WERI-Rb-1 (cell line): ENCODE data around the gene ANKRD34B.
"Not testable (repeated sequence)": the region's sequence is repeated elsewhere in the genome, so short reads cannot be mapped to it uniquely, and the experiment has no call there.

ENCODE experiments used
- DNase-seq: peaks from one replicate; pipeline ENCODE4 v3.0.0-alpha.2; 2020
- H3K27ac ChIP-seq: fragments of 250-450 bp; sonication (Bioruptor Pico); 2 replicates; pipeline ENCODE4 v1.5.1; 2020; ENCODE audit warnings: mild to moderate bottlenecking, moderate library complexity
- H3K27me3 ChIP-seq: fragments of 250-450 bp; sonication (Bioruptor Pico); 2 replicates; pipeline ENCODE4 v1.5.1; 2021; ENCODE audit warnings: mild to moderate bottlenecking, low read depth, moderate library complexity; ENCODE audit not compliant: insufficient read depth, severe bottlenecking
- H3K36me3 ChIP-seq: fragments of 250-450 bp; sonication (Bioruptor Pico); 2 replicates; pipeline ENCODE4 v1.5.1; 2020; ENCODE audit warnings: mild to moderate bottlenecking, moderate library complexity
- H3K4me3 ChIP-seq: 2 replicates; pipeline ENCODE4 v1.5.1; 2011; ENCODE audit warnings: low read depth, mild to moderate bottlenecking, control low read depth, low read length
- H3K9me3 ChIP-seq: fragments of 250-450 bp; sonication (Bioruptor Pico); 2 replicates; pipeline ENCODE4 v1.5.1; 2021; ENCODE audit warnings: mild to moderate bottlenecking, moderate library complexity; ENCODE audit not compliant: severe bottlenecking
- CTCF ChIP-seq: IDR thresholded peaks from 2 replicates; pipeline ENCODE4 v1.5.1; 2011; ENCODE audit warnings: low read depth, mild to moderate bottlenecking, control low read depth, inconsistent platforms, low read length

ANKRD34B gene

DNA sequence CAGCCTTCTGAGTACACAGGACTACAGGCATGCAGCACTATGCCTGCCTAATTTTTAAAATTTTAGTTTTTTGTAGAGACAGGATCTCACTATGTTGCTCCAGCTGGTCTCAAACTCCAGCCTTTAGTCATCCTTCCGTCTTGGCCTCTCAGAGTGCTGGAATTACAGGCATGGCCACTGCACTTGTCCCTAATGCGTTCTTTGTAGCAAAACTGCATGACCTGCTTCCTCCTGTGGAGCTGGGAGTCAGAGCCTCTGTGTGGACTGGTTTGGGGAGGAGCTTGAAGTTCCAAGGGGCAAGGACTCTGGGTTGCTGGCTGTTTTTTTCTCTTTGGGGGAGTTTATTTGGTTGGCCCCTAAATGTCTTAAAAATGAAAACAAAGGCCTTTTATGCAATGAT, 22.7 kb upstream of the ANKRD34B start:
- Histone ChIP-seq H3K27ac (no peak overlapping the region), H3K4me3 (no peak overlapping the region), H3K36me3 (no peaks in the 10 kb centered on the region), H3K27me3 (no peaks in the 10 kb centered on the region), H3K9me3 (no peaks in the 10 kb centered on the region)
- no peak for DNase-seq
- no peak for TF ChIP-seq CTCF

DNA sequence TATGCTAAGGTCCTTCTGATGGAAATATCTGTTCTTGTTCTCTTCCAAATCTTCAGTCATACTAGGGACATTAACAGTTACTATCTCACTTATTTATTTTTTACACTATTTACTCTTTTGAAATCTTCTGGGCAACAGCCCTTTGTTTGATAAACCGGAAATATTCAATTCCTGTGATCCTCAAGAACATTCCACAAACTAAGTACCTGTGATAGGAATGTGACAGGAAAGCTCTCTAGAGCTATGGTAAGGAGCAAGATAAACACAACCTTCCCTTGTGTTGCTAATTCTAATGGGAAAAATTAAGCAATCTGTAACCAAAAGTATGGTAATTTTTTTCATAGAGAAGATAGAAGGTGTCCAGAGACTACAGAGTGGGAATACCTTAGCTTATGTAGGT, 22.0 kb upstream of the ANKRD34B start:
- DNase-seq = no peak
- Histone ChIP-seq H3K4me3 (no peak overlapping the region), H3K27me3 (no peaks in the 10 kb centered on the region), H3K36me3 (no peaks in the 10 kb centered on the region), H3K27ac (no peak overlapping the region), H3K9me3 (no peaks in the 10 kb centered on the region)
- TF ChIP-seq CTCF = no peak

DNA sequence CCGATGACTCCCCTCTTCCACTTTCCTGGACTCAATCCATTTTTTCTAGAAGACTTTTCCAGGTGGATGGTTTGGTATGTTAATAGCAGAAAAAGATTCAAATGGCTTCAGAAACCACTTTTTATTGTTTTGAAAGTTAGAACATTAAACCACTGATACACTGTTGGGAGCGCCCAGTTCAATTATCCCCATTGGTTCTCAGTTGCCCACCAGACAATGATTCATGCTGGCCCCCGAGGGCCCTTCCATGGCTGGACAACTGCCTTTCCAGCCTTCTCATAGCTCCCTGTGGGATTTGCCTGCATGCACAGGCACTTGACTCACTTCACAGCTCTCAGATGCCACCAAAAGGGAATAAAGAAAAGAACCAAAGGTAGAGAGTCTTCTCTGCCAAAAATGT, 21.3 kb upstream of the ANKRD34B start:
- no peaks in the 10 kb centered on the region for H3K27me3 ChIP-seq
- no peak overlapping the region for H3K27ac ChIP-seq
- H3K36me3 ChIP-seq = no peaks in the 10 kb centered on the region
- no peak overlapping the region for H3K4me3 ChIP-seq
- no peak for TF ChIP-seq CTCF
- no peak for DNase-seq
- H3K9me3 ChIP-seq = no peaks in the 10 kb centered on the region

DNA sequence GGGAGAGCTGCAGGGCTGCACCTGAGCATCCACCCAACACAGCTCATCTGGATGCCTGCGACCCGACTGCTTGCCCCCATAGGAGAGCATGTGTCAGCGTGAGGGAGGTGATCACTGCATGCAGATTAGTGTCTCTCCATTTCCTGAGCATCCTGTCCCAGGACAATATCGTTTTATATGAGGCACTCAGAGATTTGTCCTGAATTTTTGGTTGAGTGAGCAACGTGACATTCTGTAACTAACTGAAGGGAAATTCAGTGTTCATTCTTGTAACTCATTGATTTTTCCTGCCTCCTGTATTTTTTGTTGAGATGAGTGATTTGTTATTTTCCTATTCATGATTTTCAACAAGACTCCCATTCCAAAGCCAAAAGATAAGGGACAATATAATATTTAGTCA, 20.7 kb upstream of the ANKRD34B start:
- Histone ChIP-seq H3K36me3 (no peaks in the 10 kb centered on the region), H3K4me3 (no peak overlapping the region), H3K27ac (no peak overlapping the region), H3K27me3 (no peaks in the 10 kb centered on the region), H3K9me3 (no peaks in the 10 kb centered on the region)
- TF ChIP-seq CTCF = no peak
- no peak for DNase-seq

DNA sequence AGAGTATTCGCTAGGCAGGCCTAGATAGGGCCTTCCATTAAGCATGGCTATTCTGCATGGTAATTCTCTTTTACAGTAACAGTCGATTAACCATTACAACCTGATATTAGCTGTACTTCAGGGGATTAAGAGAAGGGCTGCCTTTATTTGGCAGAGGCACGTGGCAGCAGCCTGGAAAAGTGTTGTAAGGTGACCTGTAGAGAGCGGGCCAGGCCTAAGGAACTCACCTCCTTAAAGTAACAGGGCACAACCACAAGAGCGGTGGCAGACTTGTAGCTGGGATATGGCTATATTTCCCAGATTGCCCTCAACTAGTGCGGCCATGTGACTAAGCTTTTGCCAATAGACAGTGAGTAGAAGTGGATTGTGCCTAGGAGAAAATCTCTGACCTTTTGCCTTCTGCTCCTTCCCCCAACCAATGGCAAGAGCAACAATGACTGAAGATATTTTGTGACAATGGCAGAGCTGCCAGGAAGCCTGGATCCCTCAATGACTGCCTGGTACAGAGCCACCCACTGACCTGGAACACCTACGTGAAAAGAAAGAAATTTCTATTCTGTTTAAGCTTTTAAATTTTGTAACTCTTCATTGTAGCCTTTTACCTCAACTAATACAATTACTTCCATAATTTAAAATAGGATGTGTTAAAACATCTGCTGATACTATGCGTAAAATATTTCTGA, 18.9 kb upstream of the ANKRD34B start:
- Histone ChIP-seq H3K4me3 (no peak overlapping the region), H3K27ac (no peak overlapping the region), H3K27me3 (no peaks in the 10 kb centered on the region), H3K9me3 (no peaks in the 10 kb centered on the region), H3K36me3 (no peaks in the 10 kb centered on the region)
- no peak for DNase-seq
- no peak for TF ChIP-seq CTCF

- DNase-seq = no peak
- Histone ChIP-seq H3K4me3 (no peak overlapping the region), H3K36me3 (no peaks in the 10 kb centered on the region), H3K27me3 (no peaks in the 10 kb centered on the region), H3K27ac (no peak overlapping the region), H3K9me3 (no peaks in the 10 kb centered on the region)
- TF ChIP-seq CTCF = no peak
These were observed 14.7 kb upstream of the ANKRD34B start for GRCh38 chr5:80584770-80585169.

DNA sequence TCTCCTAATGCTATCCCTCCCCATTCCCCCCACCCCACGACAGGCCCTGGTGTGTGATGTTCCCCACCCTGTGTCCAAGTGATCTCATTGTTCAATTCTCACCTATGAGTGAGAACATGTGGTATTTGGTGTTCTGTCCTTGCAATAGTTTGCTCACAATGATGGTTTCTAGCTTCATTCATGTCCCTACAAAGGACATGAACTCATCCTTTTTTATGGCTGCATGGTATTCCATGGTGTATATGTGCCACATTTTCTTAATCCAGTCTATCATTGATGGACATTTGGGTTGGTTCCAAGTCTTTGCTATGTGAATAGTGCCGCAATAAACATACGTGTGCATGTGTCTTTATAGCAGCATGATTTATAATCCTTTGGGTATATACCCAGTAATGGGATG, 10.2 kb upstream of the ANKRD34B start:
- H3K36me3 ChIP-seq, H3K4me3 ChIP-seq, H3K27me3 ChIP-seq, H3K9me3 ChIP-seq, H3K27ac ChIP-seq, DNase-seq: not testable (repeated sequence)
